Measurements from ENCODE around the gene PIP5K1C.

DNA sequence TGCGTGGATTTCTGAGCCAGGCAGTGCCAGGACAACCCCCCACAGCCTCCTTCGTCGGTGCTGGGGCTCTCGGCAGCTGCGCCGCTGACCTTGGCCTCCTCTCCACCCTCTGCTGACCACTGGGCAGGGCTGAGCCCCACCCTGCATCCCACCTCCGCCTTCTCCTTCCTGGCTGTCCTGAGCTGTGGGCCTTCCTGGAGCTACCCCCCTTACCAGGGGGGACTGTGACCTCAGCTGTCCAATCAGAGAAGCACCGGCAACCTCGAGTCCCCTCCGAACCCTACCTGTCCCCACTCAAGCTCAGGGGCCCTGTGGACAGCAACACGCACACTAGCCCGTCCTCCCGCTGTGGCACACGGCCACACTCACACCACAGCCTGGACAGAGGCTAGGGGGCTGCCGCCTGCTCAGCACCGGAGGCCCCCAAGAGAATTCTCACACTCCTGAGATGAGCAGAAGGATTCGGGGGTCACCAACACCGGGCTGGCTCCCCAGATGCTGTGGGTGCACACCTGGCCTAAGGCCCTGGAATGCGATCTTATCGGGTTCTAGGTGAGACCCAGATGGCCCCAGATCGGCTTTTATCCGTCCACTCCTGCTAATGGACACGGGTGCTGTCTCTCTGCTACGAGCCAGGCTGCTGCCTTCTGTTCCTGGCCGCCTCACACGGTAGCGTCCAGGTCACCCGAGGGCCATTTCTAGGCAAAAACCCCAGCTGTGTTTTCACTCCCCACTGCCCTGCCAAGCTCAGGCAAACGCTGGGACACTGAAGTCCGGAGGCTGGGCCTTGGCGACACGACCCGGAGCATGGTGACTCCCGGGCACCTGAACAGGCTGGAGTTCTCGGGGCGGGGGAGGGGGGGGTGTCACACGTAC lies 41.2 kb downstream of the PIP5K1C start:
- TF ChIP-seq, protein P1, sequence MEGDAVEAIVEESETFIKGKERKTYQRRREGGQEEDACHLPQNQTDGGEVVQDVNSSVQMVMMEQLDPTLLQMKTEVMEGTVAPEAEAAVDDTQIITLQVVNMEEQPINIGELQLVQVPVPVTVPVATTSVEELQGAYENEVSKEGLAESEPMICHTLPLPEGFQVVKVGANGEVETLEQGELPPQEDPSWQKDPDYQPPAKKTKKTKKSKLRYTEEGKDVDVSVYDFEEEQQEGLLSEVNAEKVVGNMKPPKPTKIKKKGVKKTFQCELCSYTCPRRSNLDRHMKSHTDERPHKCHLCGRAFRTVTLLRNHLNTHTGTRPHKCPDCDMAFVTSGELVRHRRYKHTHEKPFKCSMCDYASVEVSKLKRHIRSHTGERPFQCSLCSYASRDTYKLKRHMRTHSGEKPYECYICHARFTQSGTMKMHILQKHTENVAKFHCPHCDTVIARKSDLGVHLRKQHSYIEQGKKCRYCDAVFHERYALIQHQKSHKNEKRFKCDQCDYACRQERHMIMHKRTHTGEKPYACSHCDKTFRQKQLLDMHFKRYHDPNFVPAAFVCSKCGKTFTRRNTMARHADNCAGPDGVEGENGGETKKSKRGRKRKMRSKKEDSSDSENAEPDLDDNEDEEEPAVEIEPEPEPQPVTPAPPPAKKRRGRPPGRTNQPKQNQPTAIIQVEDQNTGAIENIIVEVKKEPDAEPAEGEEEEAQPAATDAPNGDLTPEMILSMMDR (IDR thresholded peaks at IDR 0.05) = no peak
- TF ChIP-seq EZH2phosphoT487 (IDR thresholded peaks at IDR 0.05) (no peak), EZH2 (IDR thresholded peaks at IDR 0.05) (no peak)
